Ishikawa (cell line): Measurements from ENCODE around the gene SNRNP27.

Source experiments
- CEBPB ChIP-seq: IDR thresholded peaks from 2 replicates; pipeline ENCODE4 v1.6.1; 2012
- CREB1 ChIP-seq: IDR thresholded peaks from 2 replicates; pipeline ENCODE4 v1.6.1; 2012; ENCODE audit warnings: low read depth
- EGR1 ChIP-seq: IDR thresholded peaks from 2 replicates; pipeline ENCODE4 v1.6.1; 2012
- EP300 ChIP-seq: IDR thresholded peaks from 2 replicates; pipeline ENCODE4 v1.6.1; 2012; ENCODE audit warnings: borderline replicate concordance
- FOXM1 ChIP-seq: IDR thresholded peaks from 2 replicates; pipeline ENCODE4 v1.6.1; 2012; ENCODE audit warnings: low read depth, borderline replicate concordance
- MAX ChIP-seq: IDR thresholded peaks from 2 replicates; pipeline ENCODE4 v1.6.1; 2012
- NFIC ChIP-seq: IDR thresholded peaks from 2 replicates; pipeline ENCODE4 v1.6.1; 2012
- RAD21 ChIP-seq: IDR thresholded peaks from 2 replicates; pipeline ENCODE4 v1.6.1; 2012; ENCODE audit warnings: low read depth
- REST ChIP-seq: IDR thresholded peaks from 2 replicates; pipeline ENCODE4 v1.6.1; 2012; ENCODE audit warnings: low read depth, mild to moderate bottlenecking
- TAF1 ChIP-seq: IDR thresholded peaks from 2 replicates; pipeline ENCODE4 v1.6.1; 2012; ENCODE audit warnings: low read depth, mild to moderate bottlenecking
- TCF12 ChIP-seq: IDR thresholded peaks from 2 replicates; pipeline ENCODE4 v1.6.1; 2012; ENCODE audit warnings: low read depth
- TEAD4 ChIP-seq: IDR thresholded peaks from 2 replicates; pipeline ENCODE4 v1.6.1; 2012
- USF1 ChIP-seq: IDR thresholded peaks from 2 replicates; pipeline ENCODE4 v1.6.1; 2012
- YY1 ChIP-seq: IDR thresholded peaks from 2 replicates; pipeline ENCODE4 v1.6.1; 2012; ENCODE audit warnings: low read depth
- ZBTB7A ChIP-seq: IDR thresholded peaks from 2 replicates; pipeline ENCODE4 v1.6.1; 2012; ENCODE audit warnings: low read depth

The SNRNP27 gene

GRCh38 chr2:69918401-69918800, 24.6 kb downstream of the SNRNP27 start:
- TF ChIP-seq USF1 = no peak
- no peak for TF ChIP-seq RAD21
- TF ChIP-seq TEAD4 = no peak
- TF ChIP-seq CEBPB = no peak
- no peak for TF ChIP-seq TAF1
- TF ChIP-seq MAX = no peak
- no peak for TF ChIP-seq ZBTB7A
- TF ChIP-seq FOXM1 = no peak
- no peak for TF ChIP-seq NFIC
- no peak for TF ChIP-seq REST
- TF ChIP-seq EGR1 = no peak
- no peak for TF ChIP-seq EP300
- TF ChIP-seq YY1 = no peak
- no peak for TF ChIP-seq TCF12
- no peak for TF ChIP-seq CREB1

- no peak for TF ChIP-seq TAF1
- TF ChIP-seq YY1 = no peak
- no peak for TF ChIP-seq TCF12
- no peak for TF ChIP-seq EGR1
- no peak for TF ChIP-seq ZBTB7A
- no peak for TF ChIP-seq MAX
- no peak for TF ChIP-seq TEAD4
- TF ChIP-seq USF1 = no peak
- TF ChIP-seq CREB1 = no peak
- TF ChIP-seq NFIC = no peak
- TF ChIP-seq EP300 = no peak
- TF ChIP-seq FOXM1 = no peak
- TF ChIP-seq RAD21 = no peak
- TF ChIP-seq CEBPB = no peak
- TF ChIP-seq REST = no peak
Measured at GRCh38 chr2:69923116-69923515, 29.4 kb downstream of the SNRNP27 start.

GRCh38 chr2:69926849-69927515, 33.2 kb downstream of the SNRNP27 start:
- no peak for TF ChIP-seq REST
- no peak for TF ChIP-seq TAF1
- TF ChIP-seq MAX = no peak
- peak; percentile 76 for TF ChIP-seq CEBPB

GRCh38 chr2:69931832-69932595, 38.3 kb downstream of the SNRNP27 start:
- no peak for TF ChIP-seq CREB1
- no peak for TF ChIP-seq EGR1
- TF ChIP-seq TCF12 = no peak
- no peak for TF ChIP-seq YY1
- no peak for TF ChIP-seq FOXM1
